ENCODE results near the gene CMSS1.

DNA sequence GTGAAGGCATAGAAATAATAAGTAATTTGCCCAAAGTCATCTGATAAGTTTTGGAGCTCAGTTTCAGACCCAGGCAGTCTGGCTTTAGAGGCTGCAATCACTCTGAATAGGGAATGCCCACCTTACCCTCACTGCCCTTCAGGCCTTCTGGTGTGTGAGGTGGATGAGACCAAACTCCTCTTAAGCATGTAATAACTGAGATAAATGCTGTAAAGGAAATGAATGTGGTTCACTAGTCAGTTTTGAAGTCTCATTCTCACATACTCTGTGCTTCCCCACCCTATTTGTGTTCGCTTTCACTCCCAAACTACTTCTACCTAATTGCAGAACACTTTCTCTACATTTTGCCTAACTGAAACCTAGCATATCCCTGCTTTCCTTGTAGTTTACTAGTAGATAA lies 152.5 kb downstream of the CMSS1 start:
- TF ChIP-seq, protein P1, sequence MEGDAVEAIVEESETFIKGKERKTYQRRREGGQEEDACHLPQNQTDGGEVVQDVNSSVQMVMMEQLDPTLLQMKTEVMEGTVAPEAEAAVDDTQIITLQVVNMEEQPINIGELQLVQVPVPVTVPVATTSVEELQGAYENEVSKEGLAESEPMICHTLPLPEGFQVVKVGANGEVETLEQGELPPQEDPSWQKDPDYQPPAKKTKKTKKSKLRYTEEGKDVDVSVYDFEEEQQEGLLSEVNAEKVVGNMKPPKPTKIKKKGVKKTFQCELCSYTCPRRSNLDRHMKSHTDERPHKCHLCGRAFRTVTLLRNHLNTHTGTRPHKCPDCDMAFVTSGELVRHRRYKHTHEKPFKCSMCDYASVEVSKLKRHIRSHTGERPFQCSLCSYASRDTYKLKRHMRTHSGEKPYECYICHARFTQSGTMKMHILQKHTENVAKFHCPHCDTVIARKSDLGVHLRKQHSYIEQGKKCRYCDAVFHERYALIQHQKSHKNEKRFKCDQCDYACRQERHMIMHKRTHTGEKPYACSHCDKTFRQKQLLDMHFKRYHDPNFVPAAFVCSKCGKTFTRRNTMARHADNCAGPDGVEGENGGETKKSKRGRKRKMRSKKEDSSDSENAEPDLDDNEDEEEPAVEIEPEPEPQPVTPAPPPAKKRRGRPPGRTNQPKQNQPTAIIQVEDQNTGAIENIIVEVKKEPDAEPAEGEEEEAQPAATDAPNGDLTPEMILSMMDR (IDR thresholded peaks at IDR 0.05) = no peak
- TF ChIP-seq SMC3 (IDR thresholded peaks at IDR 0.05) (no peak), RAD21 (conservative IDR thresholded peaks at IDR 0.05 in 1 of 2, IDR thresholded peaks at IDR 0.05 in 1 of 2) (no peak), GATA3 (IDR thresholded peaks at IDR 0.05; ENCODE audit: borderline replicate concordance) (no peak), NPAS2 (CRISPR knock-in tag; IDR thresholded peaks at IDR 0.05; ENCODE audit: borderline replicate concordance) (no peak)
- TF ChIP-seq, protein P2, sequence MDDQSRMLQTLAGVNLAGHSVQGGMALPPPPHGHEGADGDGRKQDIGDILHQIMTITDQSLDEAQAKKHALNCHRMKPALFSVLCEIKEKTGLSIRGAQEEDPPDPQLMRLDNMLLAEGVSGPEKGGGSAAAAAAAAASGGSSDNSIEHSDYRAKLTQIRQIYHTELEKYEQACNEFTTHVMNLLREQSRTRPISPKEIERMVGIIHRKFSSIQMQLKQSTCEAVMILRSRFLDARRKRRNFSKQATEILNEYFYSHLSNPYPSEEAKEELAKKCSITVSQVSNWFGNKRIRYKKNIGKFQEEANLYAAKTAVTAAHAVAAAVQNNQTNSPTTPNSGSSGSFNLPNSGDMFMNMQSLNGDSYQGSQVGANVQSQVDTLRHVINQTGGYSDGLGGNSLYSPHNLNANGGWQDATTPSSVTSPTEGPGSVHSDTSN (IDR thresholded peaks at IDR 0.05) = no peak
- TF ChIP-seq, protein P3, sequence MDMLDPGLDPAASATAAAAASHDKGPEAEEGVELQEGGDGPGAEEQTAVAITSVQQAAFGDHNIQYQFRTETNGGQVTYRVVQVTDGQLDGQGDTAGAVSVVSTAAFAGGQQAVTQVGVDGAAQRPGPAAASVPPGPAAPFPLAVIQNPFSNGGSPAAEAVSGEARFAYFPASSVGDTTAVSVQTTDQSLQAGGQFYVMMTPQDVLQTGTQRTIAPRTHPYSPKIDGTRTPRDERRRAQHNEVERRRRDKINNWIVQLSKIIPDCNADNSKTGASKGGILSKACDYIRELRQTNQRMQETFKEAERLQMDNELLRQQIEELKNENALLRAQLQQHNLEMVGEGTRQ (IDR thresholded peaks at IDR 0.05) = no peak

Data from A549 (cell line).